AG09309 (cell line): Measurements from ENCODE around the gene NELFCD.

Experiments used
- DNase-seq: peaks from one replicate; pipeline ENCODE4 v3.0.0-alpha.2; 2010; ENCODE audit warnings: low read depth
- H3K4me3 ChIP-seq: 2 replicates; pipeline ENCODE4 v1.5.1; 2011; ENCODE audit warnings: mild to moderate bottlenecking, low read depth, low read length, moderate library complexity; ENCODE audit not compliant: control insufficient read depth
- CTCF ChIP-seq: IDR thresholded peaks from 2 replicates; pipeline ENCODE4 v1.5.1; 2011; ENCODE audit warnings: mild to moderate bottlenecking, low read depth, low read length, inconsistent platforms; ENCODE audit not compliant: insufficient read depth, control insufficient read depth; ENCODE audit errors: missing control alignments

Gene NELFCD

GRCh38 chr20:58989196-58989595 lies 8.1 kb downstream of the NELFCD start:
- no peak for DNase-seq
- TF ChIP-seq CTCF: no peak
- H3K4me3 ChIP-seq: no peak overlapping the region

GRCh38 chr20:58990651-58991445 lies 9.8 kb downstream of the NELFCD start:
- H3K4me3 ChIP-seq: no peak overlapping the region
- no peak for DNase-seq
- no peak for TF ChIP-seq CTCF

- no peak for DNase-seq
- H3K4me3 ChIP-seq: no peak overlapping the region
- TF ChIP-seq CTCF: no peak
Measured at GRCh38 chr20:58991715-58992114, 10.7 kb downstream of the NELFCD start.

- no peak for DNase-seq
- TF ChIP-seq CTCF: no peak
Measured at GRCh38 chr20:58992911-58993310, 11.9 kb downstream of the NELFCD start.

GRCh38 chr20:58993332-58994248 lies 12.5 kb downstream of the NELFCD start:
- no peak for DNase-seq

More at GRCh38 chr20:58992911-58993310, 11.9 kb downstream of the NELFCD start:
- no peak overlapping the region for H3K4me3 ChIP-seq

More at GRCh38 chr20:58993332-58994248, 12.5 kb downstream of the NELFCD start:
- no peak overlapping the region for H3K4me3 ChIP-seq
- no peak for TF ChIP-seq CTCF
